ENCODE measurements around the gene TMEM94. TPM values are rescaled to one million over a fixed set of nuclear protein-coding genes. Genes with fewer than 3 reads are reported as not detected.

The TMEM94 gene
- total and polyA plus RNA-seq, 2 of the 8 experiments (the other 6 are each of a cell fraction or from before 2014, with no cell fraction given): 54.8 to 69.9 TPM

DNA sequence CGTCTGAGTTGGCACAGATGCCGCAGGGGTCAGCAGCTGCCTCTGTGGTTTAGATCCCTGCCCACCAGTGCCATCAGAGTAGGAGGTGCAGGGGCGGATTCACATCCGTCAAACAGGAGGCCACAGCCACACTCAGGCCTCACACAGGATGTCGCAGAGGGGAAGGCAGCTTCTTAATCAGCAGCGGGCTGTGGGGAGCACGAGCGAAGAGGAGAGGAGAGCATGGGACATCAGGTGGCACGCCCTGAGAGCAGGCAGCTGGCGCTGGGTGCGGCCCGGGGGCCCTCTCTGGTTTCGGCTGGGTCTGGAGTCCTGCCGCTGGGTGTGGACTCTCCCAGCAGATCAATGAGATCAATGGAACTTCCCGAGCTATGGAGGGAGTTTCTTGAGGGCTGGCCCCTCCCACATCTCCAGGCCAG lies 78.7 kb downstream of the TMEM94 start:
- H3K18ac ChIP-seq (ENCODE audit: extremely low read depth, low read length): no peak overlapping the region
- no peak overlapping the region for H2BK120ac ChIP-seq (replicated peaks; ENCODE audit: low read depth, low read length)
- H3K23ac ChIP-seq (ENCODE audit: insufficient read length): no peak overlapping the region
- H2BK15ac ChIP-seq (ENCODE audit: low read length): no peak overlapping the region
- no peak overlapping the region for H4K91ac ChIP-seq (replicated peaks; ENCODE audit: insufficient read length, low read length)
- no peak overlapping the region for H3K14ac ChIP-seq (ENCODE audit: insufficient read length)
- H4K5ac ChIP-seq (ENCODE audit: insufficient read length, low read depth, low read length): no peak overlapping the region
- no peaks in the 10 kb centered on the region for H3K27me3 ChIP-seq (replicated peaks in 1 of 4; ENCODE audit: control insufficient read depth in 3 of 4, extremely low read depth in 1 of 4, insufficient read depth in 3 of 4, low read length in 3 of 4)
- H3K36me3 ChIP-seq (ENCODE audit: control insufficient read depth in 2 of 4, insufficient read depth in 4 of 4, low read length in 3 of 4): no peaks in the 10 kb centered on the region
- peaks cover 5 to 6% of the 10 kb centered on the region in 2 experiments for H4K20me1 ChIP-seq (replicated peaks in 1 of 2; ENCODE audit: control insufficient read depth in 1 of 2, insufficient read depth in 2 of 2, low read length in 2 of 2)
- POLR2A ChIA-PET (ENCODE audit: partially characterized antibody): interaction anchor here (1.6 kb wide), 2 partner anchors 18 kb away, joined by 4 to 6 read pairs; partner anchors contain the start of gene TSEN54
- H2BK20ac ChIP-seq (ENCODE audit: low read length): no peak overlapping the region
- no peak overlapping the region for H3K4me2 ChIP-seq (ENCODE audit: insufficient read depth in 1 of 2, low read depth in 2 of 2, low read length in 2 of 2)
- no peaks in the 10 kb centered on the region for H3K79me2 ChIP-seq (ENCODE audit: control insufficient read depth in 1 of 2, insufficient read depth in 2 of 2, low read length in 2 of 2)
- no peak overlapping the region for H2BK5ac ChIP-seq (ENCODE audit: low read depth, low read length)
- WGBS, 2 experiments (ENCODE audit: extremely low coverage in 1 of 2, insufficient coverage in 1 of 2, insufficient read length in 1 of 2, insufficient replicate concordance in 2 of 2, low coverage in 1 of 2, low lambda C conversion rate in 2 of 2, missing lambda C conversion rate in 1 of 2): 92% methylated on average over 15 of the region's 15 CpGs; no CpG with 5 or more reads in 1 of the 2 experiments
- no peak overlapping the region for H2BK12ac ChIP-seq (ENCODE audit: low read depth, low read length)
- H3K4ac ChIP-seq (replicated peaks; ENCODE audit: insufficient read length, low read depth, low read length): no peak overlapping the region
- H3K27ac ChIP-seq (ENCODE audit: low read depth, low read length): no peak overlapping the region
- FAIRE-seq: no peak
- CTCF ChIA-PET (ENCODE audit: partially characterized antibody): interaction anchor here (0.6 to 2.5 kb wide), 6 partner anchors 10 to 67 kb away, joined by 3 to 16 read pairs (median 4); partner anchors contain the start of genes LLGL2 and TSEN54
- no peaks in the 10 kb centered on the region for H3K9me3 ChIP-seq (ENCODE audit: insufficient read depth in 2 of 2, low read depth in 1 of 2, low read length in 1 of 2)
- no peak overlapping the region for H2AK5ac ChIP-seq (ENCODE audit: low read depth, low read length)
- DNase-seq (ENCODE audit: low read depth in 1 of 2, low spot score in 2 of 2): no peak
- H3K79me1 ChIP-seq (ENCODE audit: low read depth, low read length): peaks cover 2% of the 10 kb centered on the region
- TF ChIP-seq CHD1 (IDR thresholded peaks at IDR 0.05; ENCODE audit: low read depth, low read length) (no peak), SAP30 (IDR thresholded peaks at IDR 0.05; ENCODE audit: insufficient read depth, insufficient replicate concordance, low read length) (no peak), RAD21 (IDR thresholded peaks at IDR 0.05 in 1 of 2, conservative IDR thresholded peaks at IDR 0.05 in 1 of 2; ENCODE audit: low read depth in 2 of 2, low read length in 2 of 2) (no peak), BACH1 (IDR thresholded peaks at IDR 0.05; ENCODE audit: low read length) (no peak)
- no peak overlapping the region for H4K8ac ChIP-seq (ENCODE audit: extremely low read depth, insufficient read depth, low read length)
- H3K4me3 ChIP-seq (ENCODE audit: extremely low read depth in 1 of 4, insufficient read depth in 2 of 4, low read depth in 3 of 4, low read length in 4 of 4): no peak overlapping the region
- H3K23me2 ChIP-seq (ENCODE audit: low read depth, low read length): no peaks in the 10 kb centered on the region
- no peak overlapping the region for H2AFZ ChIP-seq (ENCODE audit: low read length)
- H3K56ac ChIP-seq (replicated peaks; ENCODE audit: insufficient read length, low read depth, low read length): no peak overlapping the region
- H3K4me1 ChIP-seq (replicated peaks in 1 of 4; ENCODE audit: control insufficient read depth in 3 of 4, insufficient read depth in 4 of 4, low read length in 3 of 4): peaks cover 0 to 6% (median 4%) of the 10 kb centered on the region in 4 experiments; a peak in 5 of 7 replicates
- H3K9ac ChIP-seq (replicated peaks in 1 of 4; ENCODE audit: extremely low read depth in 1 of 4, low read depth in 3 of 4, low read length in 3 of 4): no peak overlapping the region

Measured in H1 (cell line).